ENCODE results near the gene SPTB.

The SPTB gene

GRCh38 chr14:64741200-64741599, 138.5 kb downstream of the SPTB start:
- Histone ChIP-seq H3K27ac (no peak overlapping the region), H3K4me1 (ENCODE audit: control insufficient read depth in 1 of 2, insufficient read depth in 1 of 2, low read depth in 1 of 2, low read length in 1 of 2) (peaks cover 0 to under 1% of the 10 kb centered on the region in 2 experiments), H3K9me3 (no peaks in the 10 kb centered on the region), H3K27me3 (no peaks in the 10 kb centered on the region), H3K4me3 (ENCODE audit: low read depth in 1 of 2, low read length in 1 of 2) (no peak overlapping the region), H3K36me3 (peaks cover 100% of the 10 kb centered on the region)
- TF ChIP-seq CTCF (IDR thresholded peaks at IDR 0.05) = no peak

GRCh38 chr14:64738281-64738804, 141.4 kb downstream of the SPTB start:
- Histone ChIP-seq H3K4me1 (ENCODE audit: control insufficient read depth in 1 of 2, insufficient read depth in 1 of 2, low read depth in 1 of 2, low read length in 1 of 2) (peaks cover 9 to 10% of the 10 kb centered on the region in 2 experiments), H3K27me3 (no peaks in the 10 kb centered on the region), H3K4me3 (ENCODE audit: low read depth in 1 of 2, low read length in 1 of 2) (no peak overlapping the region), H3K27ac (no peak overlapping the region), H3K36me3 (peaks cover 94% of the 10 kb centered on the region), H3K9me3 (no peaks in the 10 kb centered on the region)
- TF ChIP-seq CTCF (IDR thresholded peaks at IDR 0.05) = no peak

- H3K4me3 ChIP-seq (ENCODE audit: low read depth in 1 of 2, low read length in 1 of 2) = no peak overlapping the region
- TF ChIP-seq CTCF (IDR thresholded peaks at IDR 0.05) = no peak
- H3K9me3 ChIP-seq = no peaks in the 10 kb centered on the region
- H3K27ac ChIP-seq = peak overlapping the region; percentile 15
- no peaks in the 10 kb centered on the region for H3K27me3 ChIP-seq
- H3K36me3 ChIP-seq = peaks cover 94% of the 10 kb centered on the region
- H3K4me1 ChIP-seq (ENCODE audit: control insufficient read depth in 1 of 2, insufficient read depth in 1 of 2, low read depth in 1 of 2, low read length in 1 of 2) = peaks cover 9 to 10% of the 10 kb centered on the region in 2 experiments
Observed at GRCh38 chr14:64737391-64738280, 142.1 kb downstream of the SPTB start.

- peaks cover 94% of the 10 kb centered on the region for H3K36me3 ChIP-seq
- no peak overlapping the region for H3K4me3 ChIP-seq (ENCODE audit: low read depth in 1 of 2, low read length in 1 of 2)
- TF ChIP-seq CTCF (IDR thresholded peaks at IDR 0.05) = no peak
- H3K4me1 ChIP-seq (ENCODE audit: control insufficient read depth in 1 of 2, insufficient read depth in 1 of 2, low read depth in 1 of 2, low read length in 1 of 2) = peaks cover 9 to 10% of the 10 kb centered on the region in 2 experiments
- H3K9me3 ChIP-seq = no peaks in the 10 kb centered on the region
- H3K27ac ChIP-seq = no peak overlapping the region
- no peaks in the 10 kb centered on the region for H3K27me3 ChIP-seq
Observed at GRCh38 chr14:64736271-64737169, 143.2 kb downstream of the SPTB start.

GRCh38 chr14:64734990-64735389, 144.7 kb downstream of the SPTB start:
- Histone ChIP-seq H3K4me3 (ENCODE audit: low read depth in 1 of 2, low read length in 1 of 2) (no peak overlapping the region), H3K4me1 (ENCODE audit: control insufficient read depth in 1 of 2, insufficient read depth in 1 of 2, low read depth in 1 of 2, low read length in 1 of 2) (peaks cover 9 to 10% of the 10 kb centered on the region in 2 experiments), H3K27ac (peak overlapping the region; percentile 60), H3K9me3 (no peaks in the 10 kb centered on the region), H3K27me3 (no peaks in the 10 kb centered on the region), H3K36me3 (peaks cover 94% of the 10 kb centered on the region)
- TF ChIP-seq CTCF (IDR thresholded peaks at IDR 0.05) = no peak
